ENCODE results near the gene SPDL1. TPM values are rescaled to one million over a fixed set of nuclear protein-coding genes. Genes with fewer than 3 reads are reported as not detected.

Gene SPDL1
- total and polyA plus RNA-seq, 2 of the 8 experiments (the other 6 are each of a cell fraction or from before 2014, with no cell fraction given): 16.9 to 44.5 TPM

GRCh38 chr5:169591636-169592035, 8.1 kb downstream of the SPDL1 start (continued):
- TF ChIP-seq CBX5 (IDR thresholded peaks at IDR 0.05; ENCODE audit: low read depth, low read length) (no peak), JUND (IDR thresholded peaks at IDR 0.05; ENCODE audit: low read length) (no peak), POLR2AphosphoS5 (IDR thresholded peaks at IDR 0.05; ENCODE audit: low read depth, low read length) (no peak)
